Spleen (tissue), 7 donors: ENCODE measurements around the gene CHRM5.

Experiments
- POLR2AphosphoS5 ChIP-seq, 3 donors: sonication (generic); formaldehyde crosslinking; IDR thresholded peaks; one replicate each; pipeline ENCODE4 v1.5.1; 2017; ENCODE audit warnings: antibody characterized with exemption in 3 of 3
- TF ChIP-seq, protein P1 (sequence below), 11 experiments: fragments of 200-600 bp in 7 of 11; fragments of 450-650 bp in 4 of 11; sonication (generic) in 4 of 11; IDR thresholded peaks in 8 of 11; conservative IDR thresholded peaks in 3 of 11; 1 replicate in 7 of 11; 2 replicates in 4 of 11; pipeline versions ENCODE4 v1.4.0 to v1.8.0; 2016 to 2021; ENCODE audit warnings: antibody characterized with exemption in 11 of 11, inconsistent platforms in 4 of 11, mild to moderate bottlenecking in 1 of 11
- donor health status: DM: no; HTN: no; CAD: no; lungs with moderate emphysema.
- donor health status: DM: no; HTN: no; CAD: no.
- donor health status: DM: no; HTN: no; CAD: no.

DNA sequence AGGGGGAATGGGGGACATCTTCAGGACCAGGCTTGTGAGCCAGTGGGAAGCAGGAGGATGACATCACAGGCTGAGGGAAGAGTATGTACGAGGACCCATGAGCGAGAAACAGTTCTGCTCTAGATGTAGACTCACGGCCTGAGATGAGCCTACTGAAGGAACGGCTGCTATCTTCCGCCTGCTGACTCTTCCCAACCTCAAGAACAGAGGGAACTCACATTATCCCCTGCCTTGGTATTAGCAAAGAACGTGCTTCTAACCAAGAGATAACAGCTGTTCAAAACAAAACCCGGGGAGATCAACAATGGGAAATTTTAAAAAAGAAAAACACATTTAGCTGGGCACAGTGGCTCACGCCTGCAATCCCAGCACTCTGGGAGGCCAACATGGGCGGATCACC is 45.4 kb downstream of the CHRM5 start:
- TF ChIP-seq, protein P1, sequence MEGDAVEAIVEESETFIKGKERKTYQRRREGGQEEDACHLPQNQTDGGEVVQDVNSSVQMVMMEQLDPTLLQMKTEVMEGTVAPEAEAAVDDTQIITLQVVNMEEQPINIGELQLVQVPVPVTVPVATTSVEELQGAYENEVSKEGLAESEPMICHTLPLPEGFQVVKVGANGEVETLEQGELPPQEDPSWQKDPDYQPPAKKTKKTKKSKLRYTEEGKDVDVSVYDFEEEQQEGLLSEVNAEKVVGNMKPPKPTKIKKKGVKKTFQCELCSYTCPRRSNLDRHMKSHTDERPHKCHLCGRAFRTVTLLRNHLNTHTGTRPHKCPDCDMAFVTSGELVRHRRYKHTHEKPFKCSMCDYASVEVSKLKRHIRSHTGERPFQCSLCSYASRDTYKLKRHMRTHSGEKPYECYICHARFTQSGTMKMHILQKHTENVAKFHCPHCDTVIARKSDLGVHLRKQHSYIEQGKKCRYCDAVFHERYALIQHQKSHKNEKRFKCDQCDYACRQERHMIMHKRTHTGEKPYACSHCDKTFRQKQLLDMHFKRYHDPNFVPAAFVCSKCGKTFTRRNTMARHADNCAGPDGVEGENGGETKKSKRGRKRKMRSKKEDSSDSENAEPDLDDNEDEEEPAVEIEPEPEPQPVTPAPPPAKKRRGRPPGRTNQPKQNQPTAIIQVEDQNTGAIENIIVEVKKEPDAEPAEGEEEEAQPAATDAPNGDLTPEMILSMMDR (IDR thresholded peaks at IDR 0.05 in 8 of 11, conservative IDR thresholded peaks at IDR 0.05 in 3 of 11) = no peak
- TF ChIP-seq POLR2AphosphoS5 (IDR thresholded peaks at IDR 0.05) = no peak
